DMS79 treated with DMSO at 0.1 percent for 48 hours (cell line): ENCODE data around the gene FAM221B.
A peak's percentile ranks its signal among the peaks of the same experiment; 100 is the strongest.

ENCODE experiments used
- DNase-seq: peaks from one replicate; lab custom pipeline; 2025; lab: John Stamatoyannopoulos, UW

FAM221B gene

GRCh38 chr9:35847792-35848572 is 19.4 kb upstream of the FAM221B start:
- no peak for DNase-seq

GRCh38 chr9:35845824-35846771 is 17.6 kb upstream of the FAM221B start:
- no peak for DNase-seq

GRCh38 chr9:35844628-35845270 is 16.2 kb upstream of the FAM221B start:
- DNase-seq, result no peak

GRCh38 chr9:35842795-35843194 is 14.3 kb upstream of the FAM221B start:
- no peak for DNase-seq

- no peak for DNase-seq
These were observed 13.7 kb upstream of the FAM221B start for GRCh38 chr9:35842020-35842745.

- no peak for DNase-seq
These were observed 13.0 kb upstream of the FAM221B start for GRCh38 chr9:35841645-35841900.

- no peak for DNase-seq
These were observed 12.5 kb upstream of the FAM221B start for GRCh38 chr9:35840881-35841644.

- DNase-seq, result no peak
These were observed 11.4 kb upstream of the FAM221B start for GRCh38 chr9:35839926-35840325.

GRCh38 chr9:35836595-35836994 is 8.1 kb upstream of the FAM221B start:
- DNase-seq, result no peak

- no peak for DNase-seq
These were observed 7.2 kb upstream of the FAM221B start for GRCh38 chr9:35835766-35836165.

GRCh38 chr9:35835216-35835632 is 6.7 kb upstream of the FAM221B start:
- no peak for DNase-seq

GRCh38 chr9:35834260-35835215 is 6.0 kb upstream of the FAM221B start:
- no peak for DNase-seq

GRCh38 chr9:35832814-35833213 is 4.3 kb upstream of the FAM221B start:
- DNase-seq, result no peak

- no peak for DNase-seq
These were observed 2.5 kb upstream of the FAM221B start for GRCh38 chr9:35831040-35831439.

GRCh38 chr9:35829764-35830096 is 1.2 kb upstream of the FAM221B start:
- no peak for DNase-seq

GRCh38 chr9:35829084-35829763 is 692 bp upstream of the FAM221B start, which contains the start of gene TMEM8B:
Gene TMEM8B (plus strand): TSS chr9:35829228. CDS start chr9:35829448, 220 bp downstream.
- peak; percentile 77 for DNase-seq

- no peak for DNase-seq
These were observed 1.0 kb downstream of the FAM221B start for GRCh38 chr9:35827486-35827885.

- DNase-seq, result peak; percentile 36
These were observed 2.3 kb downstream of the FAM221B start for GRCh38 chr9:35826071-35826701.

GRCh38 chr9:35822926-35823325 is 5.6 kb downstream of the FAM221B start:
- DNase-seq, result no peak
